ENCODE data around the gene CAMK2A. TPM values are rescaled to one million over a fixed set of nuclear protein-coding genes. Genes with fewer than 3 reads are reported as not detected.

Gene CAMK2A
- polyA plus RNA-seq, 2 of the 4 experiments (the other 2 are of a cell fraction), result 0.09 to 0.93 TPM

DNA sequence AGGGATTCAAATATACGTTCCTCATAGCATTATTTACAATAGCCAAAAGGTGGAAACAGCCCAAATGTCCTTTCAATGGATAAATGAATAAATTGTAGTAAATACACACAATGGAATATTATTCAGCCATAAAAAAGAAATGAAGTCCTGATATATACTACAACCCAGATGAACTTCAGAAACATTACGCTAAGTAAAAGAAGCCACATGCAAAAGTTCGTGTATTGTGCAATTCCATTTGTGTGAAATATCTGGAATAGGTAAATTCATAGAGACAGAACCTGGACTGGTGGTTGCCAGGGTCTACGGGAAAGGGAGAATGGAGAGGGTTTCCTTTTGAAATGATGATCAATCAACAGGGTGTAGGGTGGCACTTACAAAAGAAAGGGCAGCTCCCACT, 25.7 kb upstream of the CAMK2A start:
- Histone ChIP-seq H3K27ac (peak overlapping the region; percentile 91 to 97), H3K9me3 (no peaks in the 10 kb centered on the region), H3K4me2 (no peak overlapping the region), H3K4me1 (peaks cover 46% of the 10 kb centered on the region), H3K4me3 (no peak overlapping the region)
- ChIA-PET POLR2A (no interaction called here), CTCF (interaction anchor here (1.1 to 2.1 kb wide), 4 partner anchors 9 to 22 kb away, joined by 3 to 12 read pairs (median 5); partner anchors contain the start of gene ARSI)
- no peak for TF ChIP-seq CHD2 (IDR thresholded peaks at IDR 0.05; ENCODE audit: low read length, partially characterized antibody)
- peak; percentile 11 to 58; a peak in 2 of 4 replicates for TF ChIP-seq CEBPB (IDR thresholded peaks at IDR 0.05)
- no peak for DNase-seq (ENCODE audit: low read depth in 1 of 2, low spot score in 1 of 2)
- peak; percentile 51 for FAIRE-seq
- no peak for ATAC-seq
- 87% methylated on average over 4 of the region's 4 CpGs for WGBS (ENCODE audit: missing lambda C conversion rate)

DNA sequence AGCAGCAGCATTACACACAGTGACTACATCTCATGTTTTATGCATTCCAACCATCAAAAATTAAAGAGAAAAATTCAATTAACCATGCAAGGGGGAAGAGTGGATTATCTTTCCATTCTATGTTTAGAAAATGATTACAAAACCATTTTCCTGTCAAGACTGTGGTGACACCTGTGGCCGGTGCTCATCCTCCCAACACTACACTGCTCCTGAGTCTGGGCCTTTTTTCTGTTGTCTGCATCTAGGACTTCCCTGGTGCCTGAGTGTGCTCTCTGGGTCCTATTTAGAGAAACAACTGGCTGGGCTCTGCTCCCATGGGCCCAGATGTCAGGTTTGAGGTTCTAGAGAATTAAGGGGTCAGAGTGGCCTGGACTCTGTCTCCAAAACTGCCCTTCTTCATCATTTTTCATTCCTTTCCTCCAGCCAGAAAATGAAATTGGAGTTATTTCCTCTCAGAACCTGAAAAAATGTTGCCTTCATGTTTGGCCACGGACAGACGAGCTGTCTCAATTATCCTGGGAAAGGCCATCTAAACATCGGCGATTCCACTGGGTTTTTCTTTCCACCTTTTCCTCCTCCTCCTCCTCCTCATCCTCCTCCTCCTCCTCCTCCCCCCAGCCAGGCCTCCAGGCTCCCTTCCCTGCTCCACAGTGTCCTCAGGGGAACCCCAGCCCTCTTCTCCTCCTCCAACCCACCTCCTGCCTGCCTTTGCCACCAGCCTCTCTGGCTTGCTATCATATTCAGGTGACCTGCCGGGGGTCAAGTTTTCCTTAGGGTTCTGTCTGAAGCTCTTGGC, 24.5 kb upstream of the CAMK2A start:
- Histone ChIP-seq H3K4me1 (peaks cover 44% of the 10 kb centered on the region), H3K4me2 (no peak overlapping the region), H3K4me3 (no peak overlapping the region), H3K27ac (peak overlapping the region; percentile 74 to 97), H3K9me3 (no peaks in the 10 kb centered on the region)
- POLR2A ChIA-PET, result no interaction called here
- ATAC-seq (no peak), FAIRE-seq (no peak), DNase-seq (ENCODE audit: low read depth in 1 of 2, low spot score in 1 of 2) (no peak)
- CTCF ChIA-PET, result interaction anchor here (1.5 kb wide), 1 partner anchor 8 kb away, joined by 5 read pairs; no protein-coding TSS in a partner anchor
- 77% methylated on average over 6 of the region's 6 CpGs for WGBS (ENCODE audit: missing lambda C conversion rate)
- TF ChIP-seq MAZ (IDR thresholded peaks at IDR 0.05; ENCODE audit: borderline replicate concordance, low read depth, low read length) (no peak), RCOR1 (IDR thresholded peaks at IDR 0.05; ENCODE audit: low read depth, low read length) (no peak), CBX2 (IDR thresholded peaks at IDR 0.05; ENCODE audit: borderline replicate concordance, low read depth) (no peak), JUN (IDR thresholded peaks at IDR 0.05) (no peak), RAD21 (conservative IDR thresholded peaks at IDR 0.05 in 1 of 2, IDR thresholded peaks at IDR 0.05 in 1 of 2) (no peak), MYC (IDR thresholded peaks at IDR 0.05; ENCODE audit: borderline replicate concordance, low read length) (no peak), POLR2AphosphoS2 (conservative IDR thresholded peaks at IDR 0.05; ENCODE audit: low read length) (no peak), CEBPB (IDR thresholded peaks at IDR 0.05) (no peak), ZNF302 (CRISPR knock-in tag; IDR thresholded peaks at IDR 0.05) (no peak), ZC3H11A (IDR thresholded peaks at IDR 0.05) (no peak), MAFK (IDR thresholded peaks at IDR 0.05; ENCODE audit: partially characterized antibody) (no peak), RARB (CRISPR knock-in tag; IDR thresholded peaks at IDR 0.05) (no peak), CHD4 (IDR thresholded peaks at IDR 0.05; ENCODE audit: borderline replicate concordance) (no peak)

GRCh38 chr5:150313501-150313900, 23.9 kb upstream of the CAMK2A start:
- ChIA-PET CTCF (no interaction called here), POLR2A (no interaction called here)
- 91% methylated on average over 6 of the region's 6 CpGs for WGBS (ENCODE audit: missing lambda C conversion rate)
- TF ChIP-seq, protein P1, sequence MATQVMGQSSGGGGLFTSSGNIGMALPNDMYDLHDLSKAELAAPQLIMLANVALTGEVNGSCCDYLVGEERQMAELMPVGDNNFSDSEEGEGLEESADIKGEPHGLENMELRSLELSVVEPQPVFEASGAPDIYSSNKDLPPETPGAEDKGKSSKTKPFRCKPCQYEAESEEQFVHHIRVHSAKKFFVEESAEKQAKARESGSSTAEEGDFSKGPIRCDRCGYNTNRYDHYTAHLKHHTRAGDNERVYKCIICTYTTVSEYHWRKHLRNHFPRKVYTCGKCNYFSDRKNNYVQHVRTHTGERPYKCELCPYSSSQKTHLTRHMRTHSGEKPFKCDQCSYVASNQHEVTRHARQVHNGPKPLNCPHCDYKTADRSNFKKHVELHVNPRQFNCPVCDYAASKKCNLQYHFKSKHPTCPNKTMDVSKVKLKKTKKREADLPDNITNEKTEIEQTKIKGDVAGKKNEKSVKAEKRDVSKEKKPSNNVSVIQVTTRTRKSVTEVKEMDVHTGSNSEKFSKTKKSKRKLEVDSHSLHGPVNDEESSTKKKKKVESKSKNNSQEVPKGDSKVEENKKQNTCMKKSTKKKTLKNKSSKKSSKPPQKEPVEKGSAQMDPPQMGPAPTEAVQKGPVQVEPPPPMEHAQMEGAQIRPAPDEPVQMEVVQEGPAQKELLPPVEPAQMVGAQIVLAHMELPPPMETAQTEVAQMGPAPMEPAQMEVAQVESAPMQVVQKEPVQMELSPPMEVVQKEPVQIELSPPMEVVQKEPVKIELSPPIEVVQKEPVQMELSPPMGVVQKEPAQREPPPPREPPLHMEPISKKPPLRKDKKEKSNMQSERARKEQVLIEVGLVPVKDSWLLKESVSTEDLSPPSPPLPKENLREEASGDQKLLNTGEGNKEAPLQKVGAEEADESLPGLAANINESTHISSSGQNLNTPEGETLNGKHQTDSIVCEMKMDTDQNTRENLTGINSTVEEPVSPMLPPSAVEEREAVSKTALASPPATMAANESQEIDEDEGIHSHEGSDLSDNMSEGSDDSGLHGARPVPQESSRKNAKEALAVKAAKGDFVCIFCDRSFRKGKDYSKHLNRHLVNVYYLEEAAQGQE (IDR thresholded peaks at IDR 0.05), result no peak
- TF ChIP-seq CHD2 (IDR thresholded peaks at IDR 0.05; ENCODE audit: low read length, partially characterized antibody), result no peak
- no peak for TF ChIP-seq HOXB13 (CRISPR knock-in tag; IDR thresholded peaks at IDR 0.05; ENCODE audit: low read depth)
- TF ChIP-seq ZFP36 (IDR thresholded peaks at IDR 0.05; ENCODE audit: borderline replicate concordance, partially characterized antibody), result no peak
- no peak for TF ChIP-seq MAFK (IDR thresholded peaks at IDR 0.05; ENCODE audit: partially characterized antibody)
- no peak for TF ChIP-seq ESRRA (IDR thresholded peaks at IDR 0.05; ENCODE audit: borderline replicate concordance, low read length)
- TF ChIP-seq, protein P2, sequence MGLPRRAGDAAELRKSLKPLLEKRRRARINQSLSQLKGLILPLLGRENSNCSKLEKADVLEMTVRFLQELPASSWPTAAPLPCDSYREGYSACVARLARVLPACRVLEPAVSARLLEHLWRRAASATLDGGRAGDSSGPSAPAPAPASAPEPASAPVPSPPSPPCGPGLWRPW (IDR thresholded peaks at IDR 0.05), result no peak
- no peak for TF ChIP-seq RCOR1 (IDR thresholded peaks at IDR 0.05; ENCODE audit: low read depth, low read length)
- TF ChIP-seq ZC3H11A (IDR thresholded peaks at IDR 0.05), result no peak
- Histone ChIP-seq H3K27ac (peak overlapping the region; percentile 74 to 97; a peak in 4 of 6 replicates), H3K4me1 (peaks cover 38% of the 10 kb centered on the region), H3K4me2 (no peak overlapping the region), H3K9me3 (no peaks in the 10 kb centered on the region), H3K4me3 (no peak overlapping the region)
- ATAC-seq (no peak), FAIRE-seq (no peak), DNase-seq (ENCODE audit: low read depth in 1 of 2, low spot score in 1 of 2) (no peak)

Measured in A549 (cell line).